Esophagus muscularis mucosa (tissue), 4 donors: ENCODE data around the gene ATP13A5. TPM values are rescaled to one million over a fixed set of nuclear protein-coding genes. Genes with fewer than 3 reads are reported as not detected.
A peak's percentile ranks its signal among the peaks of the same experiment; 100 is the strongest.

Experiments
- DNase-seq: peaks from one replicate; pipeline ENCODE4 v3.0.0-alpha.2; 2017; ENCODE audit errors: extremely low spot score
- H3K27ac ChIP-seq, 4 donors: fragments of 200-600 bp; sonication (generic); replicated peaks in 1 of 4; 1 replicate in 3 of 4; 2 replicates in 1 of 4; pipeline ENCODE4 v1.5.1; 2016 to 2019; ENCODE audit warnings: mild to moderate bottlenecking in 1 of 4
- H3K27me3 ChIP-seq, 4 donors: fragments of 200-600 bp; sonication (generic); one replicate each; pipeline versions ENCODE4 v1.5.1 to v1.6.0; 2016 to 2019
- H3K36me3 ChIP-seq, 4 donors: fragments of 200-600 bp; sonication (generic); one replicate each; pipeline ENCODE4 v1.5.1; 2016 to 2019
- H3K4me1 ChIP-seq, 4 donors: fragments of 200-600 bp; sonication (generic); one replicate each; pipeline ENCODE4 v1.5.1; 2016 to 2019
- H3K4me3 ChIP-seq, 4 donors: fragments of 200-600 bp; sonication (generic); 1 replicate in 2 of 4; 2 replicates in 2 of 4; pipeline ENCODE4 v1.5.1; 2016 to 2019; ENCODE audit warnings: mild to moderate bottlenecking in 4 of 4, moderate library complexity in 1 of 4
- H3K9me3 ChIP-seq, 4 donors: fragments of 200-600 bp; sonication (generic); 1 replicate in 3 of 4; 2 replicates in 1 of 4; pipeline ENCODE4 v1.5.1; 2016 to 2019
- CTCF ChIP-seq, 3 experiments: fragments of 200-600 bp in 2 of 3; fragments of 450-650 bp in 1 of 3; sonication (generic) in 2 of 3; IDR thresholded peaks; one replicate each; pipeline ENCODE4 v1.5.1; 2017 to 2019; ENCODE audit warnings: antibody characterized with exemption in 3 of 3, mild to moderate bottlenecking in 2 of 3, moderate library complexity in 1 of 3
- EP300 ChIP-seq: sonication (generic); formaldehyde crosslinking; IDR thresholded peaks from one replicate; pipeline ENCODE4 v1.6.1; 2017; ENCODE audit warnings: antibody characterized with exemption
- POLR2A ChIP-seq: fragments of 450-650 bp; IDR thresholded peaks from one replicate; pipeline ENCODE4 v1.6.1; 2017; ENCODE audit warnings: antibody characterized with exemption, moderate library complexity, mild to moderate bottlenecking, low read depth
- POLR2AphosphoS5 ChIP-seq, 2 donors: sonication (generic); formaldehyde crosslinking; IDR thresholded peaks; one replicate each; pipeline ENCODE4 v1.6.1; 2017; ENCODE audit warnings: antibody characterized with exemption in 2 of 2
- WGBS: methylation state at CpG from one replicate; pipeline ENCODE4 v1.1.5; 2018; 5-methylcytosine and 5-hydroxymethylcytosine counted together
- intact Hi-C: fragments of 100-400 bp; cut with DNase I; formaldehyde crosslinking; loops from one replicate; pipeline ENCODE4 v1.15.1; 2023
- total RNA-seq, 4 donors: library from RNA; depleted of rRNA; stranded (reverse); fragments of >200 nt; gene quantifications; one replicate each; pipeline versions ENCODE4 v1.1.0 to v1.2.1, GENCODE V29; 2016

The ATP13A5 gene
- total RNA-seq, 4 donors from 2014 or later = not detected

GRCh38 chr3:193389335-193389734 is 10.8 kb upstream of the ATP13A5 start:
- intact Hi-C loops = no loop called here
- WGBS = 84% methylated on average over 2 of the region's 2 CpGs
- Histone ChIP-seq H3K27ac (no peak overlapping the region), H3K27me3 (no peaks in the 10 kb centered on the region), H3K36me3 (no peaks in the 10 kb centered on the region), H3K9me3 (no peaks in the 10 kb centered on the region), H3K4me1 (no peaks in the 10 kb centered on the region), H3K4me3 (no peak overlapping the region)
- peak; percentile 74 for DNase-seq
- TF ChIP-seq POLR2AphosphoS5 (IDR thresholded peaks at IDR 0.05) (no peak), CTCF (IDR thresholded peaks at IDR 0.05) (no peak), EP300 (no peak), POLR2A (no peak)

- WGBS = 80% methylated on average over 6 of the region's 6 CpGs
- Histone ChIP-seq H3K4me1 (no peaks in the 10 kb centered on the region), H3K27me3 (no peaks in the 10 kb centered on the region), H3K9me3 (no peaks in the 10 kb centered on the region), H3K27ac (no peak overlapping the region), H3K4me3 (no peak overlapping the region), H3K36me3 (no peaks in the 10 kb centered on the region)
- TF ChIP-seq CTCF (IDR thresholded peaks at IDR 0.05) (no peak), EP300 (no peak), POLR2AphosphoS5 (IDR thresholded peaks at IDR 0.05) (no peak), POLR2A (no peak)
- DNase-seq = peak; percentile 72
- intact Hi-C loops = no loop called here
Measured at GRCh38 chr3:193388361-193388760, 9.8 kb upstream of the ATP13A5 start.

- Histone ChIP-seq H3K9me3 (no peaks in the 10 kb centered on the region), H3K27me3 (no peaks in the 10 kb centered on the region), H3K27ac (no peak overlapping the region), H3K4me3 (no peak overlapping the region), H3K36me3 (no peaks in the 10 kb centered on the region), H3K4me1 (no peaks in the 10 kb centered on the region)
- 66% methylated on average over 2 of the region's 2 CpGs for WGBS
- peak; percentile 60 for DNase-seq
- TF ChIP-seq POLR2A = no peak
- intact Hi-C loops = no loop called here
Measured at GRCh38 chr3:193387596-193387995, 9.0 kb upstream of the ATP13A5 start.

- Histone ChIP-seq H3K27ac (no peak overlapping the region), H3K9me3 (no peaks in the 10 kb centered on the region), H3K27me3 (no peaks in the 10 kb centered on the region), H3K36me3 (no peaks in the 10 kb centered on the region), H3K4me3 (no peak overlapping the region), H3K4me1 (no peaks in the 10 kb centered on the region)
- TF ChIP-seq EP300 (no peak), POLR2A (no peak), POLR2AphosphoS5 (IDR thresholded peaks at IDR 0.05) (no peak), CTCF (IDR thresholded peaks at IDR 0.05) (no peak)
- intact Hi-C loops = no loop called here
- 51% methylated on average over 2 of the region's 2 CpGs for WGBS
- DNase-seq = no peak
Measured at GRCh38 chr3:193377591-193377990, 962 bp downstream of the ATP13A5 start.

- intact Hi-C loops = no loop called here
- TF ChIP-seq CTCF (IDR thresholded peaks at IDR 0.05) (no peak), POLR2A (no peak), EP300 (no peak), POLR2AphosphoS5 (IDR thresholded peaks at IDR 0.05) (no peak)
- no peaks in the 10 kb centered on the region for H3K9me3 ChIP-seq
- WGBS = 93% methylated on average over 8 of the region's 8 CpGs
- no peak overlapping the region for H3K4me3 ChIP-seq
- DNase-seq = no peak
- H3K4me1 ChIP-seq = no peaks in the 10 kb centered on the region
- no peaks in the 10 kb centered on the region for H3K36me3 ChIP-seq
- no peak overlapping the region for H3K27ac ChIP-seq
- H3K27me3 ChIP-seq = no peaks in the 10 kb centered on the region
Measured at GRCh38 chr3:193375614-193376013, 2.9 kb downstream of the ATP13A5 start.
